ENCODE data around the gene KRTAP12-1.
"Not testable (repeated sequence)": the region's sequence is repeated elsewhere in the genome, so short reads cannot be mapped to it uniquely, and the experiment has no call there.

Gene KRTAP12-1

DNA sequence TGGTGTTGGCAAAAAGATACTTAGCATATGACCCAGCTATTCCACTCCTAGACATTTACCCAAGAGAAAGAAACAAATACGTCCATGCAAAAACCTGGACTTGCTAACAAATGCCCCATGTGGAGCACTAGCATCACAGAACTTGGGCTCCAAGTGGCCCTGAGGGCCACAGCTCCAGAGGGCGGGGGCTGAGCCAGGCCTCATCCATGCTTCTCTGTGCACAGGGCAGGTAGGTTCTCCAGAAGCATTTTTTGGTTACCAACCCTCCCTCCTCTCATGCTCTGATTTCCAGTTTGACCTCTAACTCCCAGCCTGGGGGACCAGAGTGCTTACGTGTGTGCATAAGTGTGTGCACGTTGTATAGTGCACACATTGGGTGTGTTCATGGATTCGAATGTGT is 17.3 kb downstream of the KRTAP12-1 start:
- DNase-seq: no peak

DNA sequence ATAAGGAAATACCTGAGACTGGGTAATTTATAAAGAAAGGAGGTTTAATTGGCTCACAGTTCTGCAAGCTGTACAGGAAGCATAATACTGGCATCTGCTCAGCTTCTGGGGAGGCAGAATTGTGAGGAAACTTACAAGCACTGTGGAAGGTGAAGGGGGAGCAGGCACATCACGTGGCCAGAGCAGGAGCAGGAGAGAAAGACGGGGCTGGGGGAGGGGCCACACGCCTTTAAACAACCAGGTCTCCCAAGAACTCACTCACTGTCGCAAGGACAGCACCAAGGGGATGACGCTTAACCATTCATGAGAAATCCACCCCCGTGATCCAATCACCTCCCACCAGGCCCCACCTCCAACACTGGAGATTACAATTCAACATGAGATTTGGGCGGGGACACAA is 20.4 kb downstream of the KRTAP12-1 start:
- DNase-seq: not testable (repeated sequence)

DNA sequence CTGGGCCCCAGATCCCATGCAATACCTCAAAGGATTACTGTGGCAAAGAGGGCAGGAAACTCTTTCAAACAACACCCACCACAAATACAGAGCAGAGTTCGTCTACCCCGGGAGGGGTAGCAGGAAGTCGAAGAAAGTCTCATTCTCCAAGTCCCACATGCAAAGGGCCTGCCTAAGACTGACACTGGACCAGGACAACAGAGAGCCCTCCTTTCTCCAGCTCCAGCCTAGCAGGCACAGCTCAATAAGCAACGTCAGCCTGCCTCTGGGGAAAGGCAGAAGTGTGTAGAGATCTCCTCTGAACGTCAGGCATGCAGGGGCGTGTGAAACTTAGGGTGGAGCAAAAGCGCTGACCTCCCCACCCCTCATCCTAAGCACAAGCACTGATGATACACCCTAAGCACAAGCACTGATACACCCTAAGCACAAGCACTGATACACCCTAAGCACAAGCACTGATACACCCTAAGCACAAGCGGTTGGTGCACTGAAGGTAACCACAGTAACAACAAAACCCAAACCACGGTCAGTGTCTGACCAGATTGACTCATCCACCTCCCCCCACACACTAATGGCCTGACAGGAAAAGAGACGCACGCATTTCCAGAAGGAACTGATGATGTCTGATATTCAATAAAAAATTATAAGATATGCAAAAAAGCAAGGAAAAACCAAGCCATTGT is 22.9 kb downstream of the KRTAP12-1 start:
- DNase-seq: no peak

DNA sequence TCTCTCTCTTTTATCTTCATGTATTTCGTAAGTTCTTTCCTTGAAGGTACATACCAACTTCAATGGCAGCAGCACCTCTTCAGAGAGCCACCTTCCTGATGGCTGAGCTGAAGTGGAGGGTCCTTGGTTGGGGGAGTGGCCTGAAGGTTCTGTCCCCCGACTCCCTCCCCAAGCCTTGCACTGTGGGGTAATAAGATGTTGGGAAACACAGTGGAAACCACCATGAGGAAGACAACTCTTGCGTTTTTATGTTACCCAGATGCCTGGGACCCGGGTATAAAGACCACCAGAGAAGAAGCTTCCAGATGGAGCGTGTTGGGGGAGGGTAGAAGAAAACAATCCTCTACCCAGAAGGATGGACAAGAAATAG is 23.4 kb downstream of the KRTAP12-1 start:
- no peak for DNase-seq

DNA sequence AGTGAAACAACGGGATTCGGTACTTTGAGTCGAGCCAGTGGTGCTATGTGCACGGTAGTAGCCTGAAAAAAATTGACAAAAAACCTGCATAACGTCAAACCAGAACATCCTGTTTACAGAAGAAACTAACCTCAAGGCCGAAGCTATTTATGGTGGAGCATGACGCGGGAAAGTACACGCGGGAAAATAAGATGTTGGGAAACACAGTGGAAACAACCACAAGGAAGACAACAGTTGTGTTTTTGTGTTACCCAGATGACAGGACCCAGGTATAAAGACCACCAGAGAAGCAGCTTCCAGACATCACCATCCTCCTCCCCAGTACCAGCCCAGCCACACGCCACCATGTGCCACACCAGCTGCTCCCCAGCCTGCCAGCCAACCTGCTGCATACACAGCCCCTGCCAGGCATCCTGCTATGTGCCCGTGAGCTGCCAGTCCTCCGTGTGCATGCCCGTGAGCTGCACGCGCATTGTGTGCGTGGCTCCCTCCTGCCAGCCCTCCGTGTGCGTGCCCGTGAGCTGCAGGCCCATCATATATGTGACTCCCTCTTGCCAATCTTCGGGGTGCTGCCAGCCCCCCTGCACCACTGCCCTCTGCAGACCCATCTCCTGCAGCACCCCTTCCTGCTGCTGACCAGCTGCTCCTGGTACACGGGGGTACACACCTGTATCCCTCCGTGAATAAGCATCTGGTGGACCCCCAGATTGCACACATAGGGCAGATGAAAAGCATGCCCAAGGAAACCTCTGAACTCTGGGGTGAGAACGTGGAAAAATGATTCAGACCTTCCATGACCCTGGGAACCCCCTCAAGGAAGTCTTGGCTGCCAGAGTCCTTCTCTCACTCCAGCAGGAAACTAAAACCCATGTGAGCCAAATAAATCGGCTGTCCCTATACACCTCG is 24.1 kb downstream of the KRTAP12-1 start, which contains the start of gene KRTAP12-3:
KRTAP12-3 (plus strand) TSS at position 298 of the 906 bp plus-strand sequence; CDS start at position 346, 48 bp downstream.
- DNase-seq: no peak

DNA sequence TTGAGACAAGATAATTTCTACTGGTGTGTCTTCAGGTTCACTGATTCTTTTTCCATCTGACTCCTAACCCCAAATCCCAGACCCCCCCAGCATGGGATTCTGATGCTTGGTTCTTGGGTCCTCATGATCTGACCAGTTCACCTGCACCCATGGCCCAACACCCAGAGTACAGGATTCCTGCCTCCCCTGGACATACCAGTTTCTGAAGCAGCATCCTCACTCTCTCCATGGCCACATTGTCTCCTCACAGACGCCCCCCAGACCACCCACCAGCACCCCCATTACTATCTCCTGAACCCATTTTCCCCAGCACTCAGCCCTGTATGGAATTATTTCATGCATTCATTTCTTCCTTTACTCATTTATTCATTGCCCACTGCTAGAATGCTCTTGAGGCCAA is 25.1 kb downstream of the KRTAP12-1 start:
- DNase-seq: no peak

DNA sequence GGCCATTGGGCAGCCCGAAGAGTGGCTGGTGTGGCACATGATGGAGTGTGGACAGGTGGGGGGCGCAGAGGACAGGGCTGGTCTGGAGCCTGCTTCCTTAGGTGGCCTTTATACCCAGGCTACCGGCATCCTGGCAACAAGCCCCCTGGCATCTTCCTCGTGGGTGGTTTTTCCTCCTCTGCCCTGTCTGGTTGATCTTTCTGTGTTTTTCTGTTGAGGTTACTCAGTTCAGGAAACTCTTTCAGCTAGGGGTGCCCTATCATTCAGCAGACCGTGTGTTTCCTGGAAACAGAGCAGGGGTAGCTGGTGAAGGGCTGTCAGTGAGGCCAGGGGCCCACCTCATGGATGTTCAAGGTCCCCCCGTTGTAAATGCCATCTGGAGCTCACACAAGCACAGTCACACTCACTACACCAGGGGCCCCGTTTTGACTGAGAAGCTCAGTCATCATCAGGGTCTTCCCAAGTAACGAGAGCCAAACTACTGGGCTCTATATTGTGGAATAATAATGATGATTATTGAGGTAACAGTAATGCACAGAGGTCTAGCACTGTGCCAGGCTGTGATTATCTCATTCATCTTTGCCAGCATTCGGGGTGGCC is 27.3 kb downstream of the KRTAP12-1 start, which contains the start of gene KRTAP12-4:
KRTAP12-4 (minus strand) TSS at position 84 of the 600 bp plus-strand sequence; CDS start at position 39, 45 bp downstream.
- no peak for DNase-seq

DNA sequence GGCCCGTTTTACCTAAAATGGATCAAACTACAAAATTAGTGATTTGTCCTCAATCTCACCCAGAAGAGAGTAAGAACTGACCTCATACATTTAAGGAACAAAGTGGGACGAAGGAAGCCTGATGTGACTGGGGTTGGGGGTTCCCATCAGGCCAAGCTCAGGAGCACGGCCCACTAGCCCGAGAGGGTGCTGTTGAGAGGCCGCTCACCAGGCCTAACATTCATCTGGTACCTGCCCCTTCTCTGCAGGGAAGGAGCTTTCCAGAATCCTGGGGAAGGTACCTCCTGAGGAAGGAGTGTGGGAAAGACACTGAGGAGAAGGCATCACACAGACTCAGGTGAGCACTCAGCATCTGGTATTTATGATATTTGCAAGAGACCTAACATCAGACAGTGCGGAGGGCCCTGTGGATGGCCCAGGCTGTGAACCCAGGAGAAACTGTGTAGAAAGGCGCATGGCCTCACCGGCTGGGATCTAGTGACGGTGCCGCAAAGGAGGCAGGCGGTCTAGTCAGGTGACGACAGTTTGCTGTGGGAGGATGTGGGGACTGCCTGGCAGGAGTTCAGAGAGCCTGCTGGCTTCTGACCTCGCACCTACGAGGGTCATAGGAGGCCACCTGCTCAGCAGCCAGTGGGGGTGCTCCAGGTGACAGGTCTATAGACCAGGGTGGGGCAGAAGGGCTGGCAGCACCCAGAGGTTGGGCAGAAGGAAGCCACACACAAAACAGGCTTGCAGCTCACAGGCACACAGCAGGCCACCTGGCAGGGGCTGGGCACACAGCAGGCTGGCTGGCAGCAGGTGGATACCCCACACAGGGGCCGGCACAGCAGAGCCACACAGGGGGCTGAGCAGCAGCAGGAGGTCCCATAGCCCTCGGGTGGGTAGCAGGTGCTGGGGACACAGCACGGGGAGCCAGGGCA is 28.0 kb downstream of the KRTAP12-1 start:
- no peak for DNase-seq

DNA sequence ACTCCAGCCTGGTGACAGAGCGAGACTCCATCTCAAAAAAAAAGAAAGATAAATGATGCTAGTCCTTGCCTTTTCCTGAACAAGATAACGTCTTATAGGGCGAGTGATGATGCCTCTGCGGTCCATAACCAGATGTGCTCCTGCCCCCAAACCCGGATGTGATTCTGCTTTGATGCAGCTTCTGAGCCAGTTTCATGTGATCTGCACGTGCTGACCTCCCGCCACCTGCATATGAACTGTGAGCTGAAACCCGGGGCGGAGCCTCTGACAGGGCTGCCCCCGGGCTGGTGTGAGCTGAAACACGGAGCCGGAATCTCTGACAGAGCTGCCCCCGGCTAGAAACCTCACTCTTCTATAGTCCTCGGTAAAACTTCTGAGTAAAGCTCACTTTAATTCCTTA is 28.8 kb downstream of the KRTAP12-1 start:
- DNase-seq: no peak

DNA sequence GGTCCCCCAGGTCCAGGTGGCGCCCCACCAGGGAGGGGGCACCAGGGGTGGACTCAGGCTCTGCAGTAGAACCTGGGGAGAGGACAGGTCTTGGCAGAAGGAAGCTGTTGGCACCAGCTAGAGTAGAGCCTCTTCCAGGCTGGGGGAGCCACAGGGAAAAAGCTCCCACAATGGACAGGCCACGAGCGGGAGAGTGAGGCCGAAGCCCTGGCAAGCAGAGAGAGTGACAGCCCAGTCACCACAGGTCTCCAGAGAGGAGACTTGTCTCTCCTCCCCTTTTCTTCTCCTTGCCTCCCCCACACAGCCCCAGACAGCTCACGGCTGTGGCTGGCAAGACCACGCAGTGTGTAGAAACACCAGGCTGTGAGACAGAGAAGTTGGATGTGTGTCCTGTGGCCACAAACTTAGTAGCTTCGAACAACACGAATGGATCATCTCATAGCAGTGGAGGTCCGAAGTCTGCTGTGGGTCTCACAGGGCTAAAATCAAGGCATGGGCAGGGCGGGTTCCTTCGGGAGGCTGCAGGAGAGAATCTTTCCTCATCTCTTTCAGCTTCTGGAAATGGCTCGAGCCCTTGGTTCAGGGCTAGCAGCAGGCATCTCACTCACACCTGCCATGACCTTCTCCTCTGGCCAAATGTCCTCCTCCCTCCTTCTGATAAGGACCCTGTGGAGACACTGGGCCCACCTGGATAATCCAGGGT is 30.8 kb downstream of the KRTAP12-1 start:
- no peak for DNase-seq

DNA sequence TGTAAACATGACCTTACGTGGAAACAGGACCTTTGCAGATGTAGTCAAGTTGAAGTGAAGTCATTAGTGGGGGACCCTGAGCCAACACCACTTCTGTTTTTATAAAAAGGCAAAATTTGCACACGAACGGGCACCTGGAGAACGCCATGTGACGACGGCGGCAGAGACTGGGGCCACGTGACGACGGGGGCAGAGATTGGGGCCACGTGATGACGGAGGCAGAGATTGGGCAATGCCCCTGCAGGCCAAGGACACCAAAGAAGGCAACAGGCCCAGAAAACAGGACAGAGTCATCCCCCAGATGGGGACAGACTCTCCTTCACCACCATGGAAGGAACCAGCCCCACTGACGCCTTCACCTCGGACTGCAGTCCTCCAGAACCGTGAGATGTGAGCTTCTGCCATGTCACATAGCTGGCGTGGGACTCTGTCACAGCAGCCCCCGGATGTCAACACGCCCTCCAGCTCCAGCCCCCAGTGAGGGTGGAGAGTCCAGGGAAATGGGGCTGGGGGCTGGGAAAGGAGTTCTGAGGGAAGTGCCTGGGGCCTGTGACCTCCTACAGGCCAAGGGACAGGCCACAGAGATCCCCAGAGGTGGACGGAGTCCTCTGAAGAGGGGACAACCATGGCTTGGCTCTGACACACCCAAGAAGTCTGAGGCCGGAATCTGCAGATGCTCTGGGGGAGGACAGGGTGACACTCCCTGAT is 31.5 kb downstream of the KRTAP12-1 start:
- DNase-seq: no peak

DNA sequence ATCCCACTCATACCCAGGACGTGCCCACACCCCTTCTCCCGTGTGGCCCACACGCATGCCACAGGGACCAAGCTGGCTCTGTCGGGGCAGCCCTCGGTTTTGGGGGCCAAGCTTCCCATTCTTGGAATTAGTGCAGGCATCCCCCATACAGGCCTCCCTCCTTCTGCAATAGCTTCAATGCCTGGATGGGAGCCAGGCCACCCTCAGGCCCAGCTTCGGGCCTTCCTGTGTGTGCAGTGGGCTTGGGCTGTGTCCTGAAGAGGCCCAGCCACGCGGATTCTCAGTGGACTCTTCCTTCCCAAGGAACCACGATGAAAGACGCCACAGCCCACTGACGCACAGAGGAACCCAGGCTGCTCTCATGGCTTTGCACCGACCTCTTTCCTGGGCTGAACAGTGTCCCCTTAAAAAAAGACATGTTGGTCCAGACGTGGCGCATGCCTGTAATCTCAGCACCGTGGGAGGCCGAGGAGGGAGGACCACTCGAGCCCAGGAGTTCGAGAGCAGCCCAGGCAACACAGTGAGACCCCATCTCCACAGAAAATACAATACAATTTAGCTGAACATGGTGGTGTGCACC is 32.4 kb downstream of the KRTAP12-1 start:
- DNase-seq: no peak

DNA sequence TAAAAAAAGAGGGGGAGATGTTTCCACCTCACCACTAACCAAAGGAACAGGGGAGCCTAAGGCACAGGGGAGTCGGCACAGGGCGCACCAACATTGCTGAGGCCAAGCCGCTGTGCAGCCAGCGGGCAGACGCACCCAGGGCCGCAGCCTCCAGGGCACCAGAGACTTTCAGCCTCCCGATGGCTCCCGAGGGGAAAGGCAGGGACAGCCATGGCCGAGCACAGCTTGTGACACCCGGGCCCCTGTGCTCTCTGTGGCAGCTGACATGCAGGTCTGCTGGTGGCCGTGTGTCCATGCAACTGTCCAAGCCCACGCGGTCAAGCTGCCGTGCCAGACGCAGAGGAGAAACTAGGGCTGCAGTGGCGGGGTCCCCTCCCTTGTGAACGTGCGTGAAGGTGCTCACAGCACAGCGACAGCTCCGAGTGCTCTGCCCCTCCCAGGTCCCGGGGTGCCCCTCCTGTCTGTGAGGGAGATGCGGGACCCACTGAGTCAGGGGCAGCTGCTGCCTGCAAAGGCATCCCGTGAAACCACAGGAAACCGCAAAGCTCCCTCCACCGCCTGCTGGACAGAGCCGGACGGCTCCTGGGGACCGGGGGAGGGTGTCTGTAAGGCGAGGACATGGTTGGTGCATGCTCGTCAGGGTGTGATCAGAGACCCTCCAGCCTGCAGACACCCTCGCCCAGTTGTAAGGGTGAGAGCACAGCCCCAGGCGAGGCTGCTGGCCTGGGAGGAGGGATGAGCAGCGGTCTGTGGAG is 33.2 kb downstream of the KRTAP12-1 start:
- DNase-seq: no peak

DNA sequence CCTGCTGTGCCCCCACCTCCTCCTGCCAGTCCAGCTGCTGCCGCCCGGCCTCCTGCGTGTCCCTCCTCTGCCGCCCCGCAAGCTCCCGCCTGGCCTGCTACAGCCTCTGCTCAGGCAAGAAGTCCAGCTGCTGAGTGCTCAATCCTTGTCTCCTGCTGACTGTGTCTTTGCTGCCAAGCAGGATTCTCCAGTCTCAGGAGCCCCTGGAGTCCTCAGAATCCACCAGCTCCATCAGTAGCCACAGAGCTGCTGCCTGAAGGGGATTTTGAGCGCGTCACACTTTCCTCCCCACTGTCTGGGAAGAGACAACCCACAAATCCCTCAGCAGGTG is 34.8 kb downstream of the KRTAP12-1 start:
- peak; percentile 48 for DNase-seq

DNA sequence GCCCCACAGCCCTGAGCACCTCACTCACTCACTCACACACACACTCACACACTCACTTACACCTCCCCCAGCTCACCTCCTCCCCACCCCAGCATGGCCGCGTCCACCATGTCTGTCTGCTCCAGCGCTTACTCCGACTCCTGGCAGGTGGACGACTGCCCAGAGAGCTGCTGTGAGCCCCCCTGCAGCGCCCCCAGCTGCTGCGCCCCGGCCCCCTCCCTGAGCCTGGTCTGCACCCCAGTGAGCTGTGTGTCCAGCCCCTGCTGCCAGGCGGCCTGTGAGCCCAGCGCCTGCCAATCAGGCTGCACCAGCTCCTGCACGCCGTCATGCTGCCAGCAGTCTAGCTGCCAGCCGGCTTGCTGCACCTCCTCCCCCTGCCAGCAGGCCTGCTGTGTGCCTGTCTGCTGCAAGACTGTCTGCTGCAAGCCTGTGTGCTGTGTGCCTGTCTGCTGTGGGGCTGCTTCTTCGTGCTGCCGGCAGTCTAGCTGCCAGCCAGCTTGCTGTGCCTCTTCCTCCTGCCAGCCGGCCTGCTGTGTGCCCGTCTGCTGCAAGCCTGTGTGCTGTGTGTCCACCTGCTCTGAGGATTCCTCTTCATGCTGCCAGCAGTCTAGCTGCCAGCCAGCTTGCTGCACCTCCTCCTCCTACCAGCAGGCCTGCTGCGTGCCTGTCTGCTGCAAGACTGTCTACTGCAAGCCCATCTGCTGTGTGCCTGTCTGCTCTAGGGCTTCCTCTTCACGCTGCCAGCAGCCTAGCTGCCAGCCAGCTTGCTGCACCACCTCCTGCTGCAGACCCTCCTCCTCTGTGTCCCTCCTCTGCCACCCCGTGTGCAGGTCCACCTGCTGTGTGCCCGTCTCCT is 35.4 kb downstream of the KRTAP12-1 start, which contains the start of gene KRTAP10-11:
KRTAP10-11 (plus strand) TSS at position 49 of the 856 bp plus-strand sequence; CDS start at position 94, 45 bp downstream.
- not testable (repeated sequence) for DNase-seq

DNA sequence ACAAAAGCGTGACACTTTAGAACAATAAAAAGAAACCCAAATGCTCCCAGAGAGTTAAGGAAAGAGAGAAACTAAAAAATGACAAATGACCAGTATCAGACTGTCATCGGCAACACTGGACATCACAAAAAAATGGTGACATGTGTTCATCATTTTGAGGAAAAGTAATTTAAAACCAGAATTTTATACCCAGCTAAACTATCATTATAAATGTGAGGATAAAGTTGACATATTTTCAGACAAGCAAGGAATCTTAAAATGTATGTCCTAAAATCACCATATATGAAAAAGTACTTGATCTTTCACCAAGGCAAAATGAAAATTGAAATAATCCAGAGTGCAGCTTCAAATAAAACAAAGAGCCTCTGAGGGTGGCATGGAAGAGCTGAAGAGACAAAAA is 37.1 kb downstream of the KRTAP12-1 start:
- DNase-seq: no peak

DNA sequence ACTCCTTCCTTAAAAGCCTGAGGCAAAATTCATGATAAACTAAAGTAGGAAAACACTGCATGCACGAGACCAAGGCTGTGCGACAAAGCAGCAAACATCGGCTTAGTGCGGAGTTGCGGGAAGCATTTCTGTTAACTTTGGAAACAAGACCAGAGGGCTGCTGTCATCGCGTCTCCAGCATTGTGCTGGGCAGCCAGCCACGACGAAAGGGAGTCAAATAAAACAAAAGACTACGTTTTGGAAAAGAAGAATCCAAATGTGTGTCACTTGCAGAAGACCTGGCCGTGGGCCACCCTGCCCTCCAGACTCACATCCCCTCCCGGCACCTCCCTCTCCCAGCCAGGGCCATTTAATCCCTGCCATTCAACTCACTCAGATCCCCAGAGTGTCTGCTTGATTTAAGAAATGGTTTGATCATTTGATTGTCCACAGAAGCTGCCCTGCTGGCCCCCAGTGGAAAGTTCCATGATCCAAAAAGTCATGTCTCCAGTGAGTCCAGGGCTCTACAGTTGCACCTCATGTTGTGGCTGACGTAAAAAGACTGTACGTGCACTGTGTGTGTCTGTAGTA is 38.1 kb downstream of the KRTAP12-1 start:
- DNase-seq: no peak

DNA sequence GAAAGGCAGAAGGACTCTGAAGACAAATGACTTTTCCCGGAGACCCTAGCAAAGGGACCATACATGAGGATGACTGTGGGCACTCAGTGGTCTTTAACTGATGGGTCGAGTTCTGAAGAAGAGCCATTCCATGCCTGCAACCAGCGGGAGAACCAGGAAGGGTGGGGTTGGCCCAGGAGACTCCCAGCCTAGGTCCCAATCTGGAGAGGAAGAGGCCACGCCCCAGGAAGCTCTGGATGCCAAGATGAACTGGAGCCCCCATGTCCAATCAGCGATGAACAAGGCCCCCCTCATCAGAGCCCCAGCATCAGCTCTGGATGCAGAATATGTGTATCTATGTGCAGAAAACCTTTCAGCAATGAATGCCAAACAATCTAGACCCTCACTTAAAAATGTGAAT is 41.2 kb downstream of the KRTAP12-1 start:
- DNase-seq: no peak

DNA sequence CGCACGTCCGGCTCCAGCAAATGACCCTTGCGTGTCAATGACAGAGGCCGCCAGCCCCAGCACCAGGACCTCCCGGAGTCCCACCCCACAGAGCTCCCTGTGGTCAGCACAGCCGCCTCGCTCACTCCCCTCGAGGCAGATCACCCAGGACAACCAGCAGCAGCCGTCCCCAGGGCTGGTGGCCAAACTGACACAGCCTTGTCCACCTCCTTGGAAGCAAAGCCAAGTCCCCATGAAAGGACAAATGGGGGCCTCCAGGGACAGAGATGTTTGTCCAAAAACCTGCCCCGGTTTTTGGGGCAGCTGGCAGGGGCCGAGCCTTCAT is 42.7 kb downstream of the KRTAP12-1 start:
- DNase-seq: no peak
